CD8-positive, alpha-beta memory T cell (primary cell): ENCODE measurements around the gene MADD. TPM values are rescaled to one million over a fixed set of nuclear protein-coding genes. Genes with fewer than 3 reads are reported as not detected.

Experiments
- CTCF ChIA-PET: fragments of 350-600 bp; sonication (Branson Sonifier 250); formaldehyde crosslinking; loops from one replicate; lab custom pipeline; 2021; ENCODE audit warnings: antibody characterized with exemption; lab: Charles Lee
- POLR2A ChIA-PET: fragments of 350-600 bp; sonication (Branson Sonifier 250); formaldehyde crosslinking; loops from one replicate; lab custom pipeline; 2021; ENCODE audit warnings: antibody characterized with exemption; lab: Charles Lee
- DNase-seq, 5 donors: peaks; one replicate each; pipeline versions ENCODE4 v3.0.0 to v3.0.0-alpha.2; 2020 to 2022; ENCODE audit warnings: mixed read lengths in 1 of 5
- H3K27ac ChIP-seq: one replicate; pipeline ENCODE4 v1.7.0; 2013; ENCODE audit warnings: low read depth, mild to moderate bottlenecking, low read length, moderate library complexity
- H3K27me3 ChIP-seq: 2 replicates; pipeline ENCODE4 v1.7.0; 2013; ENCODE audit warnings: low read length, mild to moderate bottlenecking; ENCODE audit not compliant: insufficient read depth, poor library complexity, severe bottlenecking
- H3K36me3 ChIP-seq: 2 replicates; pipeline ENCODE4 v1.7.0; 2013; ENCODE audit warnings: mild to moderate bottlenecking, low read length, moderate library complexity; ENCODE audit not compliant: insufficient read depth
- H3K4me1 ChIP-seq: 2 replicates; pipeline ENCODE4 v1.7.0; 2013; ENCODE audit warnings: mild to moderate bottlenecking, low read length, moderate library complexity; ENCODE audit not compliant: insufficient read depth
- H3K4me3 ChIP-seq: 2 replicates; pipeline ENCODE4 v1.7.0; 2013; ENCODE audit warnings: mild to moderate bottlenecking, low read length
- H3K9me3 ChIP-seq: 2 replicates; pipeline ENCODE4 v1.7.0; 2013; ENCODE audit warnings: mild to moderate bottlenecking, low read length
- H3K27ac Mint-ChIP-seq, 8 donors: one replicate each; pipeline ENCODE4 v1.8.0; 2020 to 2021; ENCODE audit warnings: mixed read lengths in 8 of 8, mild to moderate bottlenecking in 6 of 8, inconsistent platforms in 3 of 8, moderate library complexity in 3 of 8
- H3K27me3 Mint-ChIP-seq, 2 donors: one replicate each; pipeline ENCODE4 v1.8.0; 2020 to 2021; ENCODE audit warnings: mixed read lengths in 2 of 2, mild to moderate bottlenecking in 1 of 2, moderate library complexity in 1 of 2
- H3K36me3 Mint-ChIP-seq, 3 donors: one replicate each; pipeline ENCODE4 v1.8.0; 2020 to 2021; ENCODE audit warnings: mixed read lengths in 3 of 3, inconsistent platforms in 1 of 3, mild to moderate bottlenecking in 1 of 3
- H3K4me1 Mint-ChIP-seq, 3 donors: one replicate each; pipeline ENCODE4 v1.8.0; 2020 to 2021; ENCODE audit warnings: mixed read lengths in 3 of 3, inconsistent platforms in 1 of 3, mild to moderate bottlenecking in 1 of 3
- H3K4me3 Mint-ChIP-seq, 7 donors: one replicate each; pipeline ENCODE4 v1.8.0; 2020 to 2021; ENCODE audit warnings: mixed read lengths in 7 of 7, mild to moderate bottlenecking in 6 of 7, moderate library complexity in 4 of 7, inconsistent platforms in 2 of 7
- H3K9me3 Mint-ChIP-seq, 5 donors: one replicate each; pipeline ENCODE4 v1.8.0; 2020 to 2022; ENCODE audit warnings: mixed read lengths in 5 of 5, mild to moderate bottlenecking in 3 of 5, moderate library complexity in 2 of 5, inconsistent platforms in 1 of 5
- polyA plus RNA-seq: library from polyadenylated mRNA; unstranded; fragments of 300-500 nt; fragmentation: Illumina TruSeq; gene quantifications from one replicate; pipeline ENCODE4 v1.2.3, GENCODE V29; 2021
- total RNA-seq, 2 experiments: library from RNA; stranded (reverse); gene quantifications; one replicate each; pipeline ENCODE4 v1.2.3, GENCODE V29; 2021

MADD gene
- total and polyA plus RNA-seq, 3 experiments from 2014 or later = 30.5 to 65.7 (median 62.1) TPM

GRCh38 chr11:47373876-47374719 is 104.2 kb downstream of the MADD start:
- no peak overlapping the region for H3K4me3 Mint-ChIP-seq
- no peaks in the 10 kb centered on the region for H3K9me3 ChIP-seq
- H3K27me3 ChIP-seq = no peaks in the 10 kb centered on the region
- no peaks in the 10 kb centered on the region for H3K36me3 ChIP-seq
- ChIA-PET POLR2A (interaction anchor here (0.7 to 1.2 kb wide), 4 partner anchors 20 to 968 kb away, joined by 3 to 4 read pairs (median 3); no protein-coding TSS in a partner anchor), CTCF (interaction anchor here (0.6 to 5.2 kb wide), 31 partner anchors 9 to 479 kb away, joined by 3 to 129 read pairs (median 5); partner anchors contain the start of genes ACP2, DDB2, KBTBD4 and RAPSN)
- H3K27ac ChIP-seq = no peak overlapping the region
- peak; percentile 75 to 90 (median 80) for DNase-seq
- peaks cover 0 to 5% of the 10 kb centered on the region in 2 donors for H3K27me3 Mint-ChIP-seq
- H3K4me1 Mint-ChIP-seq = peaks cover 0 to 2% (median 0%) of the 10 kb centered on the region in 3 donors
- no peaks in the 10 kb centered on the region for H3K36me3 Mint-ChIP-seq
- H3K9me3 Mint-ChIP-seq = no peaks in the 10 kb centered on the region
- H3K27ac Mint-ChIP-seq = peak overlapping the region in 4 of 8 donors; percentile 15 to 63 (median 42)
- H3K4me1 ChIP-seq = peaks cover 3% of the 10 kb centered on the region
- H3K4me3 ChIP-seq = no peak overlapping the region

GRCh38 chr11:47374720-47375019 is 104.7 kb downstream of the MADD start:
- Mint-ChIP-seq H3K27me3 (no peaks in the 10 kb centered on the region), H3K27ac (no peak overlapping the region), H3K4me3 (no peak overlapping the region), H3K36me3 (no peaks in the 10 kb centered on the region), H3K9me3 (no peaks in the 10 kb centered on the region), H3K4me1 (peaks cover 0 to 2% (median 0%) of the 10 kb centered on the region in 3 donors)
- CTCF ChIA-PET = interaction anchor here (0.6 to 5.2 kb wide), 26 partner anchors 8 to 477 kb away, joined by 3 to 129 read pairs (median 5); partner anchors contain the start of genes ACP2, DDB2, KBTBD4 and SLC39A13
- Histone ChIP-seq H3K4me1 (peaks cover 3% of the 10 kb centered on the region), H3K9me3 (no peaks in the 10 kb centered on the region), H3K27ac (no peak overlapping the region), H3K27me3 (no peaks in the 10 kb centered on the region), H3K4me3 (no peak overlapping the region), H3K36me3 (no peaks in the 10 kb centered on the region)
- DNase-seq = no peak
- POLR2A ChIA-PET = interaction anchor here (0.7 to 1.2 kb wide), 2 partner anchors 37 to 969 kb away, joined by 3 read pairs; no protein-coding TSS in a partner anchor

DNA sequence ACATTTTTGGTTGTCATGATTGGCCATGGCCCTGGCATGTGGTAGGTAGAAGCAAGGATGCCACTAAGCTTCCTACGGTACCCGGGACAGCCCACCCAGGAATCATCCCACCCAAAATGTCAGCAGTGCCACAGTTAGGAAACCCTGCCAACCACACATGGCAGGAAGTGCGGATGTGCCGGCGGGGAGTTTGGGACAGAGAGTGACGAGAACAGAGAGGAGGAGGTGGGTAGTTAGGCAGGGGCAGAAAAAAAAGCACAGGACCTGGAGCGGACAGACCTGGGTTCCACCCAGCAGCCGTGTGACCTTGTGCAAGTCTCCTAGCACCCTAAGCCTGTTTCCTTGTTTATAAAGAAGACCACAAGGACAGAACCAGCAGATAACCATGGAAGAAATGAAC is 105.1 kb downstream of the MADD start:
- ChIA-PET CTCF (interaction anchor here (0.9 to 5.2 kb wide), 8 partner anchors 15 to 86 kb away, joined by 3 to 129 read pairs (median 10); partner anchors contain the start of gene SLC39A13), POLR2A (interaction anchor here (1.2 kb wide), 1 partner anchor 37 kb away, joined by 3 read pairs; no protein-coding TSS in a partner anchor)
- no peaks in the 10 kb centered on the region for H3K36me3 Mint-ChIP-seq
- no peaks in the 10 kb centered on the region for H3K9me3 Mint-ChIP-seq
- no peaks in the 10 kb centered on the region for H3K9me3 ChIP-seq
- H3K27ac Mint-ChIP-seq = no peak overlapping the region
- H3K4me3 ChIP-seq = no peak overlapping the region
- H3K27me3 Mint-ChIP-seq = no peaks in the 10 kb centered on the region
- H3K4me3 Mint-ChIP-seq = no peak overlapping the region
- H3K4me1 Mint-ChIP-seq = peaks cover 0 to 2% (median 0%) of the 10 kb centered on the region in 3 donors
- H3K4me1 ChIP-seq = peaks cover 3% of the 10 kb centered on the region
- no peaks in the 10 kb centered on the region for H3K27me3 ChIP-seq
- H3K36me3 ChIP-seq = no peaks in the 10 kb centered on the region
- no peak overlapping the region for H3K27ac ChIP-seq
- DNase-seq = no peak

DNA sequence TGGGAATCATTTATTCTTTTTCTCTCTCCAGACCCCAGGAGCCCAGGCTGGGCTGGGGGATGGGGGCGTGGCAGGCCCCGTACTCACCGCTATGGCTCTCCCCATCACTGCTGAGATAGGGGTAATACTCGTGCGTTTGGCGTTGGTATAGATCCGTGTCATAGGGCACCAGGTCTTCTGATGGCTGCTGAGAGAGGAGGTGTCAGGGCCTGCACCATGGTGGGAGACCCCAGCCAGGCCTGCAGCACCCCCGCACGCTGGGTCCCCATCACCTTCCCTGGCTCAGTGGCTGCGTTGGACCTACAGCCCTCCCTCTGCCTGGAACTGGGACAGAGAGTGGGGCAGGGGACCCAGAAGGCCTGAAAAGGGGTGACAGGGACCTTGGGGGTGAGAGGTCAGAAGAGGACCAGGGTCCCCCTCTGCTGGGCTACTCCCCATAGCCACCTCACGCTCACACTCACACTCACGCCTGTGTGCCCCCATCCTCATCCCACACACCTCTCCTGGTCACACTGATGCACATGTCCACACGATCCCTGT is 105.7 kb downstream of the MADD start:
- Mint-ChIP-seq H3K4me1 (peaks cover 0 to 2% (median 0%) of the 10 kb centered on the region in 3 donors), H3K27ac (no peak overlapping the region), H3K4me3 (no peak overlapping the region), H3K27me3 (no peaks in the 10 kb centered on the region), H3K9me3 (no peaks in the 10 kb centered on the region), H3K36me3 (no peaks in the 10 kb centered on the region)
- CTCF ChIA-PET = interaction anchor here (1.2 to 5.2 kb wide), 4 partner anchors 15 to 37 kb away, joined by 3 to 129 read pairs (median 98); partner anchors contain the start of gene SLC39A13
- DNase-seq = no peak
- Histone ChIP-seq H3K9me3 (no peaks in the 10 kb centered on the region), H3K36me3 (no peaks in the 10 kb centered on the region), H3K4me3 (no peak overlapping the region), H3K27ac (no peak overlapping the region), H3K27me3 (no peaks in the 10 kb centered on the region), H3K4me1 (peaks cover 3% of the 10 kb centered on the region)
- POLR2A ChIA-PET = no interaction called here

DNA sequence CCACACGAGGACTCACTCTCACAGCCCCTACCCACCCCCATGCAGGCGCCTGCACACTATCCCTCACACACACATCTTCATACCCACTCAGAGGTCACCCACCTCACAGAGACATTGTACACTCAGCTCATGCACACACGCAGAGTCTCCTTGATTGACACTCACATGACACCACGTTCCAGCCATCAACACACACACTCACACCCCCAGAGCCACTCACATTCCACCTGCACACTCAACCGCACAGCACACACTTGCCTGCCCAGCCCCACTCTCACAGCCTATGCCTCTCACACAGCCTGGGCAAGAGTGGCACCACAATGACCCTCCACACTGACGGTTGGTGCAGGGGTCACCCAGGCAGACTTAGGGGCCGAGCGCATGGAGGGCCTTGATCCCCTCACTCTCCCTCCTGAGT is 106.2 kb downstream of the MADD start:
- H3K36me3 ChIP-seq = no peaks in the 10 kb centered on the region
- no peak overlapping the region for H3K4me3 Mint-ChIP-seq
- H3K9me3 Mint-ChIP-seq = no peaks in the 10 kb centered on the region
- no peak for DNase-seq
- H3K36me3 Mint-ChIP-seq = no peaks in the 10 kb centered on the region
- peaks cover 3% of the 10 kb centered on the region for H3K4me1 ChIP-seq
- peaks cover 0 to 1% of the 10 kb centered on the region in 2 donors for H3K27me3 Mint-ChIP-seq
- ChIA-PET POLR2A (no interaction called here), CTCF (interaction anchor here (1.2 kb wide), 1 partner anchor 36 kb away, joined by 3 read pairs; no protein-coding TSS in a partner anchor)
- H3K27ac Mint-ChIP-seq = no peak overlapping the region
- H3K4me3 ChIP-seq = no peak overlapping the region
- H3K27ac ChIP-seq = no peak overlapping the region
- H3K9me3 ChIP-seq = no peaks in the 10 kb centered on the region
- peaks cover 0 to 2% (median 0%) of the 10 kb centered on the region in 3 donors for H3K4me1 Mint-ChIP-seq
- H3K27me3 ChIP-seq = no peaks in the 10 kb centered on the region

DNA sequence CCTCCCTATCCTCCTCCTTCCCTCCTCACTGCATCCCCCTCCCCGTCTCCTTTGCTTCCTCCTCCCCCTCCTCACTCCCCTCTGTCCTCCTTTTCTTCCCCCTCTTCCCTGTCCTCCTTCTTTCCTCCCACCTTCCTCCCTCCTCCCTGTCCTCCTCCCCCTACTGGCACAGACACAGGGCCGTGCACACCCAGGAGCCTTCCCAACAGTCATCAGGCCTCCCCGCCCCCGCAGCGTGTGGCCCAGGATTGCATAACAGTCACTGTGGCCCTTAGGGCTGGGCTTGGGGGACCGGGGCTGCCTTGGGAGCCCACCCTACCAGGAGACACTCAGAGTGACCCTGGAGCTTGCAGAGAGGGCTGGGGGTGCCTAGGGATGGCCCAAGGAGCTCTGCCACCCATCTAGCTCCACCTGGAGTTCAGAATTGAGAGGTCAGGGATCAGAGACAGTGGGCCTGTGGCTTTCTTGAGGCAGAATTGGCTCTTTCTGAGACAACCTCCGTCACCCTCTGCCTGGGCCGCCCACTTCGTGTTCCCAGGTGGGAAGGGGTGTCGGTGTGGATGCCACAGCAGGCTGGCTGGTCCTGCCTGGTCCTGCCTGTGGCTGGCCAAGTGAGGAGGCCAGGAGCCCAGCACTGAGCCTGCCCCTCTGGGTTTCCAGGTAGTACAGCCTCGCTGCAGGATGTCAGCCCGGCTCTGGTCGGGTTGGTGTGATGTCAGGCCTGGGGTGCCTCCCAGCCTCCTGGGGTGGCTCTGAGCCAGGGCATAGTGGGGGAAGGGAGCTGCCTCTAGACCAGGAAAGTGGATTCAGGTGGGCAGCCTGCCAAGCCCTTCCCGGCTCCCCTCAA is 106.8 kb downstream of the MADD start:
- Histone ChIP-seq H3K27me3 (no peaks in the 10 kb centered on the region), H3K36me3 (no peaks in the 10 kb centered on the region), H3K4me1 (peaks cover 3% of the 10 kb centered on the region), H3K9me3 (no peaks in the 10 kb centered on the region), H3K27ac (peak overlapping the region; percentile 59), H3K4me3 (no peak overlapping the region)
- no peaks in the 10 kb centered on the region for H3K9me3 Mint-ChIP-seq
- H3K27ac Mint-ChIP-seq = no peak overlapping the region
- peaks cover 0 to 2% (median 0%) of the 10 kb centered on the region in 3 donors for H3K4me1 Mint-ChIP-seq
- H3K36me3 Mint-ChIP-seq = no peaks in the 10 kb centered on the region
- CTCF ChIA-PET = interaction anchor here (1.2 to 1.7 kb wide), 2 partner anchors 34 to 35 kb away, joined by 3 to 5 read pairs; no protein-coding TSS in a partner anchor
- H3K4me3 Mint-ChIP-seq = no peak overlapping the region
- no peak for DNase-seq
- POLR2A ChIA-PET = no interaction called here
- H3K27me3 Mint-ChIP-seq = peaks cover 0 to 2% of the 10 kb centered on the region in 2 donors

DNA sequence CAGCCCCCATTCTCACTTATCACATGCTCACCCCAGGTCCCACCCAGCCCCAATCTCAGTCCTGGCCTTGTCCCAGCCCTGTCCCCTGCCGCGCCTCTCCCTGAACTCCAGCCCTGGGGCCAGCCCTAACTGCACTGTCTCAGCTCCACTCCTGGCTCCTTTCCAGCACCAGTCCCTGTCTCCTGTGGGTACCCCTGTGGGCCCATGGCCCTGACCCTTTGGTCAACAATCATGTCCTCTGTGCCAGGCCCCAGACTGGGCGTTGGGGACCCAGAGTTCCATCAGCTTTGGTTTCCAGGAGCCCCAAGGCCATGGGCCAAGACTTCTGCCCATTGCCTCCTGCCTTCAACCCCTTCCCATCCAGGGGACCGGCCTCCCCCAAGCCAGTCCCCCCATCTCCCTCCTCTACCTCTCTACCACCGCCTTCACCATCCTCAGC is 107.7 kb downstream of the MADD start:
- H3K27me3 ChIP-seq = no peaks in the 10 kb centered on the region
- no peaks in the 10 kb centered on the region for H3K9me3 ChIP-seq
- H3K36me3 Mint-ChIP-seq = no peaks in the 10 kb centered on the region
- POLR2A ChIA-PET = no interaction called here
- DNase-seq = no peak
- no peak overlapping the region for H3K4me3 ChIP-seq
- peaks cover 0 to 2% (median 0%) of the 10 kb centered on the region in 3 donors for H3K4me1 Mint-ChIP-seq
- H3K27ac ChIP-seq = peak overlapping the region; percentile 59
- peaks cover 0 to 2% of the 10 kb centered on the region in 2 donors for H3K27me3 Mint-ChIP-seq
- peak overlapping the region in 1 of 8 donors; percentile 55 for H3K27ac Mint-ChIP-seq
- no peaks in the 10 kb centered on the region for H3K9me3 Mint-ChIP-seq
- CTCF ChIA-PET = interaction anchor here (1.7 kb wide), 1 partner anchor 33 kb away, joined by 5 read pairs; no protein-coding TSS in a partner anchor
- H3K4me1 ChIP-seq = peaks cover 3% of the 10 kb centered on the region
- H3K4me3 Mint-ChIP-seq = no peak overlapping the region
- H3K36me3 ChIP-seq = no peaks in the 10 kb centered on the region
